Heart right ventricle (tissue), 16 donors: Measurements from ENCODE around the gene PITPNB. TPM values are rescaled to one million over a fixed set of nuclear protein-coding genes. Genes with fewer than 3 reads are reported as not detected.

Experiments
- ATAC-seq, 8 donors: fragments of 200-7000 bp; cut with Tn5 transposase; one replicate each; pipeline ENCODE4 v1.9.1; 2020; ENCODE audit warnings: mild to moderate bottlenecking in 8 of 8, moderate library complexity in 8 of 8, moderate number of reproducible peaks in 1 of 8
- DNase-seq, 2 donors: peaks; one replicate each; pipeline ENCODE4 v3.0.0-alpha.2; 2020
- H3K27ac ChIP-seq, 10 donors: fragments of 200-600 bp; sonication (generic) in 2 of 10; one replicate each; pipeline versions ENCODE4 v1.5.0 to v1.8.0; 2020 to 2022; ENCODE audit warnings: mild to moderate bottlenecking in 3 of 10
- H3K27me3 ChIP-seq, 7 donors: fragments of 200-600 bp; one replicate each; pipeline ENCODE4 v1.8.0; 2021 to 2022; ENCODE audit warnings: mild to moderate bottlenecking in 2 of 7
- H3K36me3 ChIP-seq, 9 donors: fragments of 200-600 bp; sonication (generic) in 1 of 9; one replicate each; pipeline versions ENCODE4 v1.5.0 to v1.8.0; 2020 to 2022; ENCODE audit warnings: mild to moderate bottlenecking in 2 of 9
- H3K4me1 ChIP-seq, 9 donors: fragments of 200-600 bp; sonication (generic) in 1 of 9; one replicate each; pipeline versions ENCODE4 v1.5.0 to v1.8.0; 2020 to 2022; ENCODE audit warnings: mild to moderate bottlenecking in 4 of 9
- H3K4me3 ChIP-seq, 10 donors: fragments of 200-600 bp; sonication (generic) in 2 of 10; one replicate each; pipeline versions ENCODE4 v1.5.0 to v1.8.0; 2020 to 2022; ENCODE audit warnings: mild to moderate bottlenecking in 7 of 10, moderate library complexity in 2 of 10
- H3K9me3 ChIP-seq, 11 donors: fragments of 200-600 bp in 10 of 11; sonication (generic) in 2 of 11; one replicate each; pipeline versions ENCODE4 v1.5.0 to v1.8.0; 2013 to 2022; ENCODE audit warnings: mild to moderate bottlenecking in 2 of 11, control low read depth in 1 of 11, moderate library complexity in 1 of 11
- CTCF ChIP-seq, 9 donors: fragments of 200-600 bp; sonication (generic) in 2 of 9; IDR thresholded peaks; one replicate each; pipeline versions ENCODE4 v1.5.0 to v1.8.0; 2021 to 2022; ENCODE audit warnings: antibody characterized with exemption in 9 of 9, mild to moderate bottlenecking in 5 of 9, moderate library complexity in 1 of 9
- WGBS, 2 donors: extraction: QIAGEN DNeasy Blood & Tissue Kit; methylation state at CpG; one replicate each; pipeline ENCODE4 v1.1.7; 2013; ENCODE audit warnings: inconsistent platforms in 1 of 2; 5-methylcytosine and 5-hydroxymethylcytosine counted together
- intact Hi-C, 10 donors: fragments of 100-400 bp; cut with DNase I; formaldehyde crosslinking; loops; one replicate each; pipeline versions ENCODE4 v1.11.1 to v1.14.2; 2022
- polyA plus RNA-seq, 2 donors: library from polyadenylated mRNA; stranded (reverse); fragments of 200-250 nt; gene quantifications; one replicate each; pipeline ENCODE4 v1.2.3, GENCODE V29; 2013
- total RNA-seq, 10 donors: library from RNA; stranded (reverse); fragmentation: NEBNext Ultra II Directional in 3 of 10; extraction: Animal tissue kit (Norgen Biotek cat#: 25700) in 3 of 10; gene quantifications; one replicate each; pipeline versions ENCODE4 v1.2.1 to v1.2.4, GENCODE V29; 2021 to 2023
- donor health status: Arrhythmogenic right ventricular cardiomyopathy.
- donor health status: ischemic (EF 13 %, LVEDD 7.1; RV severe dilation, severe dysfunction).
- donor health status: healthy with polysubstance abuse.
- donor health status: DM: no; HTN: yes; CAD: no.
- donor health status: DM: no; HTN: no; CAD: no.
- donor health status: ischemic (EF 25% LVEDD 6.9; RV normal size, moderate dysfunction).
- donor health status: ischemic (EF 25% LVEDD 5.7; RV mildly dilated, moderate dysfunction).
- donor health status: healthy.
- donor health status: DM: yes; HTN: yes; CAD: no.
- donor health status: Ischemic cardiomyopathy.
- donor health status: ischemic (EF 35%, LVEDD 5.7; RV mildly dilated, moderate dysfunction).
- donor health status: nonischemic (EF 11% LVEDD 7.7; RV severe dilation, severe dysfunction).
- donor health status: DM: yes; HTN: yes; CAD: no.
- donor health status: PGD.
- donor health status: ischemic (EF 29% LVEDD 5.4; RV normal size, mild dysfunction).
- donor health status: nonischemic (EF 23%, LVEDD 6.1; RV moderate dilation, normal function).

PITPNB gene
- total and polyA plus RNA-seq, 12 donors, result 16.0 to 78.3 (median 58.1) TPM

- H3K36me3 ChIP-seq, result no peaks in the 10 kb centered on the region
- 73 to 77% methylated on average over 1 of the region's 1 CpG for WGBS, 2 donors
- H3K9me3 ChIP-seq, result no peaks in the 10 kb centered on the region
- TF ChIP-seq CTCF (IDR thresholded peaks at IDR 0.05), result no peak
- intact Hi-C loops, result loop anchor here in 1 of 10 donors (5.0 kb wide), 1 partner anchor 39 kb away; no protein-coding TSS in a partner anchor
- no peak overlapping the region for H3K4me3 ChIP-seq
- H3K27ac ChIP-seq, result peak overlapping the region in 1 of 10 donors; percentile 57
- DNase-seq (no peak), ATAC-seq (no peak)
- peaks cover 0 to 38% (median 15%) of the 10 kb centered on the region in 9 donors for H3K4me1 ChIP-seq
- no peaks in the 10 kb centered on the region for H3K27me3 ChIP-seq
Measured at GRCh38 chr22:27961680-27962079, 42.6 kb upstream of the PITPNB start.

GRCh38 chr22:27961182-27961581, 42.1 kb upstream of the PITPNB start:
- ATAC-seq, result no peak
- peaks cover 0 to 4% (median 0%) of the 10 kb centered on the region in 11 donors for H3K9me3 ChIP-seq
- no peak for TF ChIP-seq CTCF (IDR thresholded peaks at IDR 0.05)
- WGBS, 2 donors, result 66 to 81% methylated on average over 4 of the region's 4 CpGs
- intact Hi-C loops, result loop anchor here in 1 of 10 donors (5.0 kb wide), 1 partner anchor 39 kb away; no protein-coding TSS in a partner anchor
- peaks cover 0 to 38% (median 15%) of the 10 kb centered on the region in 9 donors for H3K4me1 ChIP-seq
- no peak overlapping the region for H3K4me3 ChIP-seq
- H3K27ac ChIP-seq, result no peak overlapping the region
- no peaks in the 10 kb centered on the region for H3K27me3 ChIP-seq
- no peaks in the 10 kb centered on the region for H3K36me3 ChIP-seq
- DNase-seq, result no peak

GRCh38 chr22:27959335-27960090, 40.5 kb upstream of the PITPNB start:
- 33 to 39% methylated on average over 8 of the region's 8 CpGs for WGBS, 2 donors
- Histone ChIP-seq H3K27me3 (no peaks in the 10 kb centered on the region), H3K27ac (peak overlapping the region in 8 of 10 donors; percentile 15 to 66 (median 30)), H3K4me3 (no peak overlapping the region), H3K36me3 (no peaks in the 10 kb centered on the region), H3K4me1 (peaks cover 0 to 38% (median 15%) of the 10 kb centered on the region in 9 donors), H3K9me3 (peaks cover 0 to 4% (median 0%) of the 10 kb centered on the region in 11 donors)
- intact Hi-C loops, result loop anchor here in 1 of 10 donors (5.0 kb wide), 1 partner anchor 37 kb away; no protein-coding TSS in a partner anchor
- no peak for TF ChIP-seq CTCF (IDR thresholded peaks at IDR 0.05)
- peak in 6 of 8 donors; percentile 25 to 92 (median 60) for ATAC-seq
- DNase-seq, result no peak

- intact Hi-C loops, result no loop called here
- no peak overlapping the region for H3K27ac ChIP-seq
Measured at GRCh38 chr22:27952779-27953178, 33.7 kb upstream of the PITPNB start.

More at GRCh38 chr22:27952779-27953178, 33.7 kb upstream of the PITPNB start:
- no peaks in the 10 kb centered on the region for H3K27me3 ChIP-seq
- 75 to 83% methylated on average over 3 of the region's 3 CpGs for WGBS, 2 donors
- no peak overlapping the region for H3K4me3 ChIP-seq
- ATAC-seq (no peak), DNase-seq (no peak)
- peaks cover 0 to 17% (median 0%) of the 10 kb centered on the region in 9 donors for H3K4me1 ChIP-seq
- peaks cover 0 to 4% (median 0%) of the 10 kb centered on the region in 11 donors for H3K9me3 ChIP-seq
- no peak for TF ChIP-seq CTCF (IDR thresholded peaks at IDR 0.05)
- H3K36me3 ChIP-seq, result no peaks in the 10 kb centered on the region
